ENCODE results near the gene SPIN1. TPM values are rescaled to one million over a fixed set of nuclear protein-coding genes. Genes with fewer than 3 reads are reported as not detected.

The SPIN1 gene
- polyA plus RNA-seq, 4 donors, result 163 to 196 (median 185) TPM

- DNase-seq (ENCODE audit: low read depth in 4 of 4, low spot score in 3 of 4), result no peak
Measured at GRCh38 chr9:88433583-88434255, 45.5 kb downstream of the SPIN1 start.

- DNase-seq (ENCODE audit: low read depth in 4 of 4, low spot score in 3 of 4), result no peak
Measured at GRCh38 chr9:88435336-88435735, 47.1 kb downstream of the SPIN1 start.

GRCh38 chr9:88436379-88436778 lies 48.1 kb downstream of the SPIN1 start:
- no peak for DNase-seq (ENCODE audit: low read depth in 4 of 4, low spot score in 3 of 4)

GRCh38 chr9:88437210-88438146 lies 49.2 kb downstream of the SPIN1 start:
- no peak for DNase-seq (ENCODE audit: low read depth in 4 of 4, low spot score in 3 of 4)

DNA sequence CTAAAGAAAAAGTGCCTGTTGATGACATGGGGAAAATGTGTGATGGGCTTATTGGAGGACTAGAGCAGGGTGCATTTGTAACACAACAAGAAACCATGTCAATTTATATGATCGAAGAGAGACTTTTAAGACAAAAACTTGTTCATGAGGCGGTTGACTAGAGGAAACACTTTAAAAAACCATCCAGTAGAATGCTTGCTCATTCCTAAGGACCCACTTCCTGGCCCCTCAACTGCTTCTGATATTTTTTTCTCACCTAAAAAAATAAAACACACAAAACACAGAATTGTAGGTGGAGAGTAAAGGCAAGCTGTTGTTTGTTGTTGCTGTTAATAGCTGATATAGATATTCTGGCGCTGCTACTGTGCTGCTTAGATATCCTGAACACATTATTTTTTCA lies 50.6 kb downstream of the SPIN1 start:
- DNase-seq (ENCODE audit: low read depth in 4 of 4, low spot score in 3 of 4), result no peak

DNA sequence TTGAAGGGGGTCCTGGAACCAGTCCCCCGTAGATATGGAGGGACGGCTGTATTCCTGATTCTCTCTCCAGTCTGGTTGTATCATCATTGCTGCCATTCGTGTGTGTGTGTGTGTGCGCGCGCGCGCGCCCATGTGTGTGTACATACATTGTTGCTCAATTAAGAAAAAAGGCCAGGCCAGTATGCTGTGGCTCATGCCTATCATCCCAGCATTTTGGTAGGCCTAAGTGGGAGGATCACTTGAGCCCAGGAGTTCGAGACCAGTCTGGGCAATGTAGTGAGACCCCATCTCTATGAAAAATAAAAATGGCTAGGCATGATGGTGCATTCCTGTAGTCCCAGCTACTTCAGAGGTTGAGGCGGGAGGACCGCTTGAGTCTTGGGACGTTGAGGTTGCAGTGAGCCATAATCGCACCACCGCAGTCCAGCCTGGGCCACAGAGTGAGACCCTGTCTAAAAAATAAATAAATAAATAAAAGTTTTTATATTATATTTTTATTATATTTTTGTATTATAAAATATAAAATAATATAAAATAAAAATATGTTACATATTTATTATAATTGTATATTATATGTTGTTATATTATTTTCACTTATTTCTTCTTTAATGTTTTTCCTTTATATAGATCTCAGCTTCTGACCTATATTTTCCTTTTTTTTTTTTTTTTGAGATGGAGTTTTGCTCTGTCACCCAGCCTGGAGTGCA lies 53.2 kb downstream of the SPIN1 start:
- DNase-seq (ENCODE audit: low read depth in 4 of 4, low spot score in 3 of 4), result no peak

- no peak for DNase-seq (ENCODE audit: low read depth in 4 of 4, low spot score in 3 of 4)
Measured at GRCh38 chr9:88443480-88444113, 55.4 kb downstream of the SPIN1 start.

- no peak for DNase-seq (ENCODE audit: low read depth in 4 of 4, low spot score in 3 of 4)
Measured at GRCh38 chr9:88446728-88447127, 58.5 kb downstream of the SPIN1 start.

DNA sequence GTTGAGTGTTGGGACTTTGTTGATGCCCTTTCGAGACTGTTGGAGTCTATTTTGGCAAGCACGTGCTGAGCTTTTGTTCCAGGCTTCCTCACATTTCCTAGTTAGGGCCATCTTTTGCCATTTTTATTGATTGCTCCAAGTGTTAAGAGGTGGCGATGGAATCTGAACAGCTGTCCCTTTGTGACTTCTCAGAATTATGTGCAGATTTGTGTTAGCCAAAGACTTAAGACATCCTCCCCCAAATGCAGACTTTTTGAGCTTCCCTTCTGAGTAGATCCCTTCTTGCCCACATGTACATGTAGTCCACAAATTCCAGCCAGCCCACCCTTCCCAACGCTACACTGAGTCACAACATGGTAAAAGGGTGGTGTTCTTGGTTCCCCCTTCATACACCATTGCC lies 59.2 kb downstream of the SPIN1 start:
- no peak for DNase-seq (ENCODE audit: low read depth in 4 of 4, low spot score in 3 of 4)

- DNase-seq (ENCODE audit: low read depth in 4 of 4, low spot score in 3 of 4), result no peak
Measured at GRCh38 chr9:88451160-88451559, 62.9 kb downstream of the SPIN1 start.

DNA sequence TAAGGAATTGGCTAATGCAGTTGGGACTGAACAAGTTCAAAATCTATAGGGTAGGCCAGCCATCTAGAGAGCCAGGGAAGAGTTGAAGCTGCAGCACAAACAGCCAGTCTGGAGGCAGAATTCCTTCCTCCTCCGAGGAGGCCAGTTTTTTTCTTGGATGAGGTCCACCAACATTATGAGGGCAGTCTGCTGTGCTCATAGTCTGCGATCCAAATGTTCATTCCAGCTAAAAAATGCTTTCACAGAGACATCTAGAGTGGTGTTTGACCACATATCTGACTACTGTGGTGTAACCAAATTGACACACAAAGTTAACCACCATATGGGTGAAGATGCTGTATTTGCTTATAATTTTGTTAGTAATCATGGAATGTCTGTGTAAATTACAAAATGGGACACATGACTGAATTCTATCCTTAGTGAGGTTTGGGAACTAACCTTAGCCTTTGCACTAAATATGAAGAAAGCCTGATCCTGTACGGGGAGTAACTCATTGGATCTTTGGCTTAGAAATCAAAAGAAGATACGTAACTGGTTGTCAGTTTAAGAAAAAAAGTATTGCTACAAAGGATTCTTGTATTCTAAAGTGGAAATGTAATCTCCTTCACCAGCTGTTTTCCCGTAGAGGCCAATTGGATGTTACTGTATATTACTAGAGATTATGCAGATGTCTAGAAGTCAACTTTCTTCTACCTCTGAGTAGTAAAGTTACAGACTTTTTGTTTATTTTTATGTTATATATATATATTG lies 70.6 kb downstream of the SPIN1 start:
- peak in 2 of 4 donors; percentile 8 to 14 for DNase-seq (ENCODE audit: low read depth in 4 of 4, low spot score in 3 of 4)

- no peak for DNase-seq (ENCODE audit: low read depth in 4 of 4, low spot score in 3 of 4)
Measured at GRCh38 chr9:88460587-88461332, 72.5 kb downstream of the SPIN1 start.

DNA sequence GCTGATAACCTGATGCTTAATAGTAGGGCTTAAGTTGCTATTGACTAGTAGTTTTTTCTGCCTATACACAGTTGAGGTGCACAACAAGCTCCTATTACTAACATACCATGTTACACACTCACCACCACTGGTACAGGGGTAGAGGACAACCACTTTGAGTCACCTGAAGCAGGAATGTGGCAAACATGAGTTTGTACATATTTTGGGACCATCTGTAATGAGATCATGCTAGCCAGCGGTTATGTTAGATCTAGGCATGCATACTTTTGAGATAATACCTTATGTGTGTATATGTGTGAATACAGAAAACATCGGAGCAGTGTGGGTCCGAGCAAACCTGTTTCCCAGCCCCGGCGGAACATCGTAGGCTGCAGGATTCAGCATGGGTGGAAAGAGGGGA lies 73.9 kb downstream of the SPIN1 start:
- DNase-seq (ENCODE audit: low read depth in 4 of 4, low spot score in 3 of 4), result no peak

DNA sequence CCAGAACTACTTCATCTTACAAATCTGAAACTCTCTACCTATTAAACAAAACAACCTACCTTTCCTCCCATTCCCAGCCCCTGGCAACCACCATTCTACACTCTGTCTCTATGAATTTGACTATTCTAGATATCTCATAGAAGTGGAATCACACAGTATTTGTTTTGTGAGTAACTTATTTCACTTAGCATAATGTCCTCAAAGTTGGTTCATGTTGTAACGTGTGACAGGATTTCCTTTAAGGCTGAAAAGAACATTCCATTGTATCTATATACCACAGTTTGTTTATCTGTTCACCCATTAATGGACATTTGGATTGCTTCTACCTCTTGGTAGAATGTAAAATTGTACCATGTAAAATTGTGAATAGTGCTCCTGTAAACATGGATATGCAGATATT lies 76.6 kb downstream of the SPIN1 start:
- no peak for DNase-seq (ENCODE audit: low read depth in 4 of 4, low spot score in 3 of 4)

- DNase-seq (ENCODE audit: low read depth in 4 of 4, low spot score in 3 of 4), result no peak
Measured at GRCh38 chr9:88468226-88468625, 80.0 kb downstream of the SPIN1 start.

DNA sequence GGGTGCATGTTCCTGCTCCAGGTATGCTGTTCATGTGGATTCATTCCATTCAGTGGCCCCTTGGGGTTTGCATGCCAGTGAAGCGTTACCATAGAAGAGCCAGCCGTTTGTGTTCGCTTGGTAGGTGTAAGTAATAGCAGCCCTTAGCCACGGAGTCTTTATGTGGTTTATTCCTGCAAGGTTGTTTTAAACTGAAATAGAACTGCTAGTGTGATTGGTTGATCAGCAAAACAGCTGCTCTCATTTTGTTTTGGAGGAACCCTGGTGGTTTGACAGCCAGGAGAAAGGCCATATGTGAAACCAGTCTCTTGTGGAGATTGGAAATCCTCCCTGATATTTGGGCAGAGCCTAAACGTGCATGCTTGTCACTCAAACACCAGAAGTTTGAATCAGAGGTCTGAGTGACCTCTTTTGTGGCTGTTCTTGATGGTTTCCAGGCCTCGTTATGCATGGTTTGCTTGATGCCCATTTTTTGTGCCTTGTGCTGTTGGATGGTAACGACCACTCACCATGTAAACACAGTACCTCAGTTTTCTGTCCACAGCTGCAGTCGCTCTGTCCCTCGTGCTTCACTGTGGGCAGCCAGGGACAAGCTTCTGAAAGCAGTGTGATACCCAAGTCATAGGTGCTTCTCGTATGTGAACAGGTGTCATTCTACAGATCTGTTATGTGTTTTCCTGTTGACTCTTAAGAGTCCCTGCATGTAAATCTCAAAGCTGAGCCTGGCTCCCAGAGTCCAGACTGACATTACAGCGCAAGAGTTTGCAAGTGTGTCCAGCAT lies 88.4 kb downstream of the SPIN1 start:
- no peak for DNase-seq (ENCODE audit: low read depth in 4 of 4, low spot score in 3 of 4)

GRCh38 chr9:88477300-88477751 lies 89.1 kb downstream of the SPIN1 start:
- DNase-seq (ENCODE audit: low read depth in 4 of 4, low spot score in 3 of 4), result no peak

- no peak for DNase-seq (ENCODE audit: low read depth in 4 of 4, low spot score in 3 of 4)
Measured at GRCh38 chr9:88478246-88478645, 90.0 kb downstream of the SPIN1 start.

- DNase-seq (ENCODE audit: low read depth in 4 of 4, low spot score in 3 of 4), result no peak
Measured at GRCh38 chr9:88481933-88482332, 93.7 kb downstream of the SPIN1 start.

Data from left renal pelvis (tissue), 4 donors.